ENCODE measurements around the gene ABCA10. TPM values are rescaled to one million over a fixed set of nuclear protein-coding genes. Genes with fewer than 3 reads are reported as not detected.

Gene ABCA10
- total and polyA plus RNA-seq, 4 donors: 0.32 to 5.5 (median 2.0) TPM

- Histone ChIP-seq H3K36me3 (ENCODE audit: control insufficient read depth in 4 of 4, insufficient read depth in 3 of 4, low read depth in 1 of 4, low read length in 3 of 4) (peaks cover 0 to 5% (median 0%) of the 10 kb centered on the region in 4 donors), H3K9me3 (ENCODE audit: control insufficient read depth in 4 of 4, low read length in 3 of 4) (no peaks in the 10 kb centered on the region), H3K27ac (ENCODE audit: low read depth in 1 of 2, low read length in 2 of 2) (no peak overlapping the region), H3K9ac (ENCODE audit: low read depth in 1 of 2, low read length in 2 of 2) (no peak overlapping the region), H3K4me1 (ENCODE audit: control insufficient read depth in 4 of 4, insufficient read depth in 4 of 4, low read length in 3 of 4) (no peaks in the 10 kb centered on the region), H3K4me3 (ENCODE audit: low read depth in 1 of 3, low read length in 3 of 3) (no peak overlapping the region), H3K27me3 (ENCODE audit: control insufficient read depth in 4 of 4, insufficient read depth in 4 of 4, low read length in 3 of 4) (no peaks in the 10 kb centered on the region)
- TF ChIP-seq NR2F2 (IDR thresholded peaks at IDR 0.05) (no peak), FOXA1 (IDR thresholded peaks at IDR 0.05) (no peak), RXRA (IDR thresholded peaks at IDR 0.05) (no peak), SP1 (IDR thresholded peaks at IDR 0.05) (no peak), FOXA2 (IDR thresholded peaks at IDR 0.05) (no peak), GABPA (IDR thresholded peaks at IDR 0.05 in 1 of 2, conservative IDR thresholded peaks at IDR 0.05 in 1 of 2) (no peak), ATF3 (IDR thresholded peaks at IDR 0.05) (no peak), YY1 (IDR thresholded peaks at IDR 0.05) (no peak), CTCF (IDR thresholded peaks at IDR 0.05; ENCODE audit: low read depth, low read length, missing input control) (no peak)
- no peak for DNase-seq (ENCODE audit: low spot score)
- 94% methylated on average over 2 of the region's 2 CpGs for WGBS
Measured at GRCh38 chr17:69208640-69209039, 20.0 kb downstream of the ABCA10 start.

- Histone ChIP-seq H3K4me3 (ENCODE audit: low read depth in 1 of 3, low read length in 3 of 3) (no peak overlapping the region), H3K36me3 (ENCODE audit: control insufficient read depth in 4 of 4, insufficient read depth in 3 of 4, low read depth in 1 of 4, low read length in 3 of 4) (no peaks in the 10 kb centered on the region), H3K9me3 (ENCODE audit: control insufficient read depth in 4 of 4, low read length in 3 of 4) (no peaks in the 10 kb centered on the region), H3K4me1 (ENCODE audit: control insufficient read depth in 4 of 4, insufficient read depth in 4 of 4, low read length in 3 of 4) (no peaks in the 10 kb centered on the region), H3K9ac (ENCODE audit: low read depth in 1 of 2, low read length in 2 of 2) (no peak overlapping the region), H3K27me3 (ENCODE audit: control insufficient read depth in 4 of 4, insufficient read depth in 4 of 4, low read length in 3 of 4) (no peaks in the 10 kb centered on the region), H3K27ac (ENCODE audit: low read depth in 1 of 2, low read length in 2 of 2) (no peak overlapping the region)
- DNase-seq (ENCODE audit: low spot score): no peak
- TF ChIP-seq MAX (IDR thresholded peaks at IDR 0.05) (no peak), NR2F2 (IDR thresholded peaks at IDR 0.05) (no peak), EGR1 (IDR thresholded peaks at IDR 0.05; ENCODE audit: low read depth in 2 of 2) (no peak), RAD21 (IDR thresholded peaks at IDR 0.05) (no peak), ATF3 (IDR thresholded peaks at IDR 0.05) (no peak), CTCF (IDR thresholded peaks at IDR 0.05; ENCODE audit: low read depth, low read length, missing input control) (no peak), JUND (IDR thresholded peaks at IDR 0.05) (no peak)
- 82% methylated on average over 4 of the region's 4 CpGs for whole genome bisulfite sequencing
Measured at GRCh38 chr17:69207151-69207550, 21.5 kb downstream of the ABCA10 start.

- Histone ChIP-seq H3K36me3 (ENCODE audit: control insufficient read depth in 4 of 4, insufficient read depth in 3 of 4, low read depth in 1 of 4, low read length in 3 of 4) (peaks cover 0 to 3% (median under 1%) of the 10 kb centered on the region in 4 donors), H3K4me3 (ENCODE audit: low read depth in 1 of 3, low read length in 3 of 3) (no peak overlapping the region), H3K4me1 (ENCODE audit: control insufficient read depth in 4 of 4, insufficient read depth in 4 of 4, low read length in 3 of 4) (no peaks in the 10 kb centered on the region), H3K9me3 (ENCODE audit: control insufficient read depth in 4 of 4, low read length in 3 of 4) (no peaks in the 10 kb centered on the region), H3K27me3 (ENCODE audit: control insufficient read depth in 4 of 4, insufficient read depth in 4 of 4, low read length in 3 of 4) (no peaks in the 10 kb centered on the region), H3K9ac (ENCODE audit: low read depth in 1 of 2, low read length in 2 of 2) (no peak overlapping the region), H3K27ac (ENCODE audit: low read depth in 1 of 2, low read length in 2 of 2) (no peak overlapping the region)
- DNase-seq (ENCODE audit: low spot score): no peak
- WGBS: 87% methylated on average over 6 of the region's 6 CpGs
- TF ChIP-seq MAX (IDR thresholded peaks at IDR 0.05) (no peak), RAD21 (IDR thresholded peaks at IDR 0.05) (no peak), HNF4A (conservative IDR thresholded peaks at IDR 0.05) (no peak), JUND (IDR thresholded peaks at IDR 0.05) (no peak), HNF4G (IDR thresholded peaks at IDR 0.05) (no peak), REST (IDR thresholded peaks at IDR 0.05) (no peak), SP1 (IDR thresholded peaks at IDR 0.05) (no peak), GABPA (IDR thresholded peaks at IDR 0.05 in 1 of 2, conservative IDR thresholded peaks at IDR 0.05 in 1 of 2) (no peak), CTCF (IDR thresholded peaks at IDR 0.05; ENCODE audit: low read depth, low read length, missing input control) (no peak), EGR1 (IDR thresholded peaks at IDR 0.05; ENCODE audit: low read depth in 2 of 2) (no peak)
Measured at GRCh38 chr17:69198238-69198637, 30.4 kb downstream of the ABCA10 start.

Data from liver (tissue), 9 donors.